ENCODE measurements around the gene BICD1.

DNA sequence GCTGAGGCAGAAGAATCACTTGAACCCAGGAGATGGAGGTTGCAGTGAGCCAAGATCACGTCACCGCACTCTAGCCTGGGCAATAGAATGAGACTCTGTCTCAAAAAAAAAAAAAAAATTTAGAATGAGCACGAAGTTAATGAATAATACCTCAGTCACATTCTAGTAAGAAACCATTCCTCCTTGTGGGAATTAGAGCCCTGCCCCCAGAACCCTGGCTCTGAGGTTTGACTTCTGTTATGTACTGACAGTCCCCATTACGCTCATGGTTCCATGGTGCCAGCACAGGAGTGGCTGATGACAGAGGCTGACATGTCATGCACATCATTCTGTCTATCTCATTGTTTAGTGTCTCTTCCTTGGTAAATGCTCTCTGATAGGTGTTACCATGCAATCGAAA, 160.1 kb downstream of the BICD1 start:
- TF ChIP-seq, protein P1, sequence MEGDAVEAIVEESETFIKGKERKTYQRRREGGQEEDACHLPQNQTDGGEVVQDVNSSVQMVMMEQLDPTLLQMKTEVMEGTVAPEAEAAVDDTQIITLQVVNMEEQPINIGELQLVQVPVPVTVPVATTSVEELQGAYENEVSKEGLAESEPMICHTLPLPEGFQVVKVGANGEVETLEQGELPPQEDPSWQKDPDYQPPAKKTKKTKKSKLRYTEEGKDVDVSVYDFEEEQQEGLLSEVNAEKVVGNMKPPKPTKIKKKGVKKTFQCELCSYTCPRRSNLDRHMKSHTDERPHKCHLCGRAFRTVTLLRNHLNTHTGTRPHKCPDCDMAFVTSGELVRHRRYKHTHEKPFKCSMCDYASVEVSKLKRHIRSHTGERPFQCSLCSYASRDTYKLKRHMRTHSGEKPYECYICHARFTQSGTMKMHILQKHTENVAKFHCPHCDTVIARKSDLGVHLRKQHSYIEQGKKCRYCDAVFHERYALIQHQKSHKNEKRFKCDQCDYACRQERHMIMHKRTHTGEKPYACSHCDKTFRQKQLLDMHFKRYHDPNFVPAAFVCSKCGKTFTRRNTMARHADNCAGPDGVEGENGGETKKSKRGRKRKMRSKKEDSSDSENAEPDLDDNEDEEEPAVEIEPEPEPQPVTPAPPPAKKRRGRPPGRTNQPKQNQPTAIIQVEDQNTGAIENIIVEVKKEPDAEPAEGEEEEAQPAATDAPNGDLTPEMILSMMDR (IDR thresholded peaks at IDR 0.05; ENCODE audit: low read depth, low read length, missing input control): no peak
- TF ChIP-seq EGR1 (IDR thresholded peaks at IDR 0.05; ENCODE audit: low read depth in 2 of 2) (no peak), TAF1 (conservative IDR thresholded peaks at IDR 0.05) (no peak), NR2F2 (IDR thresholded peaks at IDR 0.05) (no peak), YY1 (IDR thresholded peaks at IDR 0.05) (no peak), GABPA (IDR thresholded peaks at IDR 0.05 in 1 of 2, conservative IDR thresholded peaks at IDR 0.05 in 1 of 2) (no peak)
- TF ChIP-seq, protein P2, sequence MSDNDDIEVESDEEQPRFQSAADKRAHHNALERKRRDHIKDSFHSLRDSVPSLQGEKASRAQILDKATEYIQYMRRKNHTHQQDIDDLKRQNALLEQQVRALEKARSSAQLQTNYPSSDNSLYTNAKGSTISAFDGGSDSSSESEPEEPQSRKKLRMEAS (IDR thresholded peaks at IDR 0.05): no peak
